GM03348 (cell line): ENCODE results near the gene HOXD9.

ENCODE experiments used
- DNase-seq: peaks from one replicate; pipeline ENCODE4 v3.0.0; 2012; ENCODE audit warnings: low spot score

HOXD9 gene

DNA sequence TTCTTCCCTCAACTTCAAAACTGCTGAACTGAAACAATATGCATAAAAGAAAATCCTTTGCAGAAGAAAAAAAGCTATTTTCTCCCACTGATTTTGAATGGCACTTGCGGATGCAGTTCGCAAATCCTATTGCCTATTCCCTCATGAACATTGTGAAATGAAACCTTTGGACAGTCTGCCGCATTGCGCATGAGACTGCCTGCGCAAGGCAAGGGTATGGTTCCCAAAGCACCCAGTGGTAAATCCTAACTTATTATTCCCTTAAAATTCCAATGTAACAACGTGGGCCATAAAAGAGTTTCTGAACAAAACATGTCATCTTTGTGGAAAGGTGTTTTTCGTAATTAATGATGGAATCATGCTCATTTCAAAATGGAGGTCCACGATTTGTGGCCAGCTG is 15.4 kb downstream of the HOXD9 start:
- DNase-seq: peak; percentile 44

- DNase-seq: peak; percentile 39
Measured at GRCh38 chr2:176138526-176138922, 16.0 kb downstream of the HOXD9 start.

GRCh38 chr2:176138923-176139660 is 16.6 kb downstream of the HOXD9 start:
- DNase-seq: peak; percentile 66

- DNase-seq: peak; percentile 74
Measured at GRCh38 chr2:176139661-176140512, 17.4 kb downstream of the HOXD9 start.

GRCh38 chr2:176140513-176141317 is 18.2 kb downstream of the HOXD9 start:
- DNase-seq: peak; percentile 95

DNA sequence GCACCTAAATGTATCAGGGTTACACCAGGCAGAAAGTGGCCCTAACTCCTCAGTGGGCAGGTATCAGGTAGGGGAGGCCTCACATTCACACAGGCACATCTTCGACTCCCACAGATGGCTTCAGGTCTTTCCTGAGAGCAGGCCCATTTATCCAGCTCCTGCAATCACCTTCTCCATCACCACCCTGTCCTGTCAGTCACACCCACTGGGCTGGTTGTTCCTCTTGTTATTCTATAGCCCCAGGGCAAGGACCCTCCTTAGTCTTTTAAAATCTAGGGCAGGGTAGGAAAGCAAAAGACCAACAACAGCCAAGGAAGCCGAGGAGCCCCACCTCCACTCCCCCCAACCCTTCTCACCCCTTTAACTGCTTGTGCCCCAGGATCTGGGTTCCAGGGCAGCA is 19.8 kb downstream of the HOXD9 start:
- no peak for DNase-seq

DNA sequence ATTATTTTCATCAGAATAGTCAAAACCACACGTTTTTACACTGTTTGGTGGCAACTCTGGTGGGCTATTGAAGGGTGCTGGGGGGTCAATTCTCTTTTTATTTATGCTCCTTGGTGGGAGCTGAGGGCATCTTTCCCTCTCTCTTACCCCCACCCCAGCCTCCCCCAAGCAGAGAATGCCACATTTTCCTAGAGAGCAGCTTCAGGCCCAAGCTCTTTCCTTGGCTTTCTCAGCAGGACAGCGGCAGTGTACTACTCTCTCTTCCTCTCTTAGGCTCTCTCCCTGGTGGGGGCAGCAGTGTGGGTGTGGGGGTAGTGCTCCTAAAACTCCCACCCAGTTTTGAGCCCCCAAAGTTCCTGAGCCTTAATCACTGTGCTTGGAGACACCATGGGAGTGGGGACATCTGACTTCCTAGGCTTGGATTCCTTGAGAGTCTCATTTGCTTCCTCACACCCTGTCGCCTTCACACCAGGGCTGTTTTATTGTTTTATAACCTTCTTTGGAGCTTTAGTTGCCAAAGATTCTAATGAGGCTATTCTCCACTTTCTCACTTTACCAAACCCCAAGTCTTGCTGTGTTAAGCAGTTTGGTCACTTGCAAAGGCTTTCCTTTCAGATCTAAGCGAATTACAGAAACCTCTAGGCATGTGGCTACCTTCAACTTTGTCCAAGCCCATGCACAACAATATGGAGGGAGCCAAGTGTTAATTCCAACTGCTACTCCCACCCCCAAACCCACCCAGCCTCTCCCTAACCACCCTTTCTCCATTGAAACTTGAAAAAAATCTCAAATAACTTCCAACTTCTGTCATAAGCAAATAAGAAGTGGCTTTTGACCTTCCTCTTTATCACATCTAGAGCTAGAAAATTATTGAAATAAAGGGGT is 22.8 kb downstream of the HOXD9 start:
- DNase-seq: no peak

DNA sequence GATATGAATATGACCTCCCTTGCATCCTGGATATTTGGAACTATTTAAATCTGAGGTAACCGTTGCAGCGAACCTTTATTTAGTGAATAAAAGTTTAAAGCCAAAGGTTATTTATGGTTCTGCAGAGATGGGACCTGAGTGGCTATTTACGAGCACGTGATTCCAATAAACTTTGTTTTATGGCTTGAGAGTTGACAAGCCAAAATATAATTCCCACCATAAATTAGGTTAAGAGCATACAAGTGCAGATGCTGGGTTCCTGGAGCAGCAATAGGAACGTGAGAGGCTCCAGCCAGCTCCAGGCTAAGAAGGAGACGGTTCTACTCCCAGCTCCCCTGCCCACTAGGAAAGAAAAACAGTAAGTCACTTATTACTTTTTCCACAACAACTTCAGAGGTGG is 23.6 kb downstream of the HOXD9 start:
- no peak for DNase-seq

DNA sequence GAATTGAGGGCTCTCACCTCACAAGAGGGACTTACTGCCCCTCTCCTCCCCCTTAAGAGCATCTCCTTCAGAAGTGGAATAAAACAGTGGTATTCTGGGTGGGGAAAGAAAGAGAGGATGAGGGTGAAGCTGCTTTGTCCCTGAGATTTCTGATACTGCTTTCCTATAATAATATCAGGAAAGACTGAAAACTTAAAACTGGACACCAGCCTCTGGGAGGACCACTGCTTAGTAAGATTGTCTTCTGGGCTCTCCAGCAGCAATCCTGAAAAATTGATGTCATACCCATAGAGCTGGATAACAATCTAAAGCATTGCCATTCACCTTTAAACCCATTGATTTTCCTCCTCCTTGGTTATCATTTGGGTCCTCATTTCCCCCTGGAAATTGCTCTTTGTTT is 24.1 kb downstream of the HOXD9 start:
- no peak for DNase-seq

- no peak for DNase-seq
Measured at GRCh38 chr2:176147210-176147799, 24.8 kb downstream of the HOXD9 start.

GRCh38 chr2:176147800-176148496 is 25.4 kb downstream of the HOXD9 start:
- DNase-seq: no peak

GRCh38 chr2:176148751-176149421 is 26.4 kb downstream of the HOXD9 start:
- DNase-seq: no peak

- DNase-seq: no peak
Measured at GRCh38 chr2:176149481-176149938, 27.0 kb downstream of the HOXD9 start.

GRCh38 chr2:176149939-176150583 is 27.5 kb downstream of the HOXD9 start:
- no peak for DNase-seq

DNA sequence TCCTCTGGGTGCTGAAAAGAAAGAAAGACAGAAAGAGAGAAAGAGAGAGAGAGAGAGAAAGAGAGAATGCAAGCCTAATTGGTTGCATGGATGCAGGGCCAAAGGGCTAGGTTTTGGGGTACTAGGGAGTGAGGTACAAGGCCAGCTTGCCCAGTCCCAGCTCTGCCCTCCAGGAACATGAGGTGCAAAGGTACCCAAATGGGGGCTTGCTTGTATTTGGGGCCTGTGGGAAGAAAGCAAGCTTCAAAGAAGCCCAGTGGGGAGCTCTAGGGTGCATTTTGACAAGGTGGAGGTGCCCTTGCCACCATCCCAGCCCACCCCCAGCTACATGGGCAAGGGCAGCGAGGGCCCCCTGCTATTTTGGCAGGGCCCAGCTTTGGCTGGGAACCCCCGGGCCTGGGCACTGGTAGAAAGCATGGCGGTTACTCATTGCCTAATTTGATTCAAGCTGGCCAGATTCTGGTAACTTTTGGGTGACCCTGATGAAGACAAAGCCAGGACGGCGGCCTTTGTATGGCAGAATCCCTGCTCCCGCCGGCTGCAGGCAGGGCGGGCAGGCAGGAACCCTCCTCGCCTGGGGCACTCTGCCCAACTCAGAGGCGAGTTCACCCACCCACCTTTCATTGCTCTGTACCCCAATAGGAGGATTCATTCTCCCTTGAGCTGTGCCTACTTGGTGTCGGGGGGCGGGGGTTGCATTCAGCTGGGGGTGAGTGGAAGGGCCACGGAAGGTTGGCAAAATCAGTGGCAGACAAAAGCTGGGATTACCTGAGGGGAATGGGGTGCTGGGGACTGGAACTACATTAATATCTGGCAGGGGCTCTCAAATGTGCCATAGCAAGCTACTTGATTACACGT is 28.3 kb downstream of the HOXD9 start:
- no peak for DNase-seq

DNA sequence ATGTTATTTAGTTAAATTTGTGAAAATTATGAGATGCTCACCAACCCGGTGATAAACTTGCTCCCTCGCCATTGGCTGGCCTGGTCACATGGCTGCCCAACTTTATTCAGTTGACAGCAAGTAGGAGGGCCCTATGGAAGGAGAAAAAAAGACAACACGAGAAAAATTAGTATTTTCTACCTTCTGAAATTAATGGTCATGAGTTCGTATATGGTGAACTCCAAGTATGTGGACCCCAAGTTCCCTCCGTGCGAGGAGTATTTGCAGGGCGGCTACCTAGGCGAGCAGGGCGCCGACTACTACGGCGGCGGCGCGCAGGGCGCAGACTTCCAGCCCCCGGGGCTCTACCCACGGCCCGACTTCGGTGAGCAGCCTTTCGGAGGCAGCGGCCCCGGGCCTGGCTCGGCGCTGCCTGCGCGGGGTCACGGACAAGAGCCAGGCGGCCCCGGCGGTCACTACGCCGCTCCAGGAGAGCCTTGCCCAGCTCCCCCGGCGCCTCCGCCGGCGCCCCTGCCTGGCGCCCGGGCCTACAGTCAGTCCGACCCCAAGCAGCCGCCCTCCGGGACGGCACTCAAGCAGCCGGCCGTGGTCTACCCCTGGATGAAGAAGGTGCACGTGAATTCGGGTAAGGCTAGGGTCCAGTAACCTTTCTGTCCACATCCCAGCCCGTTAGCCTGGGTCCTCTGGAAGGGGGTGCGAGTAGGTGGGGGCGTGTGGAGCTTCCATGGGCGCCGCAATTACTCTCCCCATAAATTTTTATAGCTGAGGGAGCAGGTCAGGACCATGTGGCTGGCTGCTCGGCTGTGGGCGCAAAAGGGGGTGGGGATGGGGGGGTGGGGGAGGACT is 29.1 kb downstream of the HOXD9 start, which contains the start of gene HOXD4:
Gene HOXD4 (plus strand): TSS at position 109 of the 846 bp plus-strand sequence. CDS start 84 bp downstream, at position 193.
- DNase-seq: no peak
